ENCODE measurements around the gene CREG2.

DNA sequence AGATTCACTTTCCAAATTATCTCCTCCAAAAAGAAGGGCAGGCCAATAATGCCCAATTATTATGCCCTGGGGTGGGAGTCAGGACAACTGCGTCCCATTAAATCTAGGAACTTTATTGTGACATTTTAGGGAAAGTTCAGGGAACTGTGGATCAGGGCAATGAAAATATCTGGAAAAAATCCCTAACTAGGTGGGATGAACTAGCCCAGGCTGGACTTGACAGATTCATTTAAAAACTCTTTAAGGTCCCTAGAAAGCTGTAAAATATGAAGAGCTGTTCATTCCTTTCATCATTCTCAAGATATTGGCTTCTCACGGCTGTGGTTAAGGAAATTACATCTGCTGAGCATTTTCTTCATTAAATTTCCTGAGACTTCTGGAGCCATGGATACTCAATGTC, 8.2 kb downstream of the CREG2 start:
- TF ChIP-seq FOXK2 (IDR thresholded peaks at IDR 0.05) (no peak), ELF4 (IDR thresholded peaks at IDR 0.05) (no peak), BHLHE40 (IDR thresholded peaks at IDR 0.05; ENCODE audit: borderline replicate concordance) (no peak), NFRKB (IDR thresholded peaks at IDR 0.05) (no peak), L3MBTL2 (conservative IDR thresholded peaks at IDR 0.05) (no peak), SUZ12 (IDR thresholded peaks at IDR 0.05) (no peak), ZNF384 (IDR thresholded peaks at IDR 0.05) (no peak), CTBP1 (IDR thresholded peaks at IDR 0.05; ENCODE audit: borderline replicate concordance) (no peak), SP1 (IDR thresholded peaks at IDR 0.05) (no peak), FOXM1 (IDR thresholded peaks at IDR 0.05; ENCODE audit: borderline replicate concordance) (no peak), LEF1 (IDR thresholded peaks at IDR 0.05; ENCODE audit: borderline replicate concordance) (no peak), TARDBP (IDR thresholded peaks at IDR 0.05) (no peak)
- TF ChIP-seq, protein P1, sequence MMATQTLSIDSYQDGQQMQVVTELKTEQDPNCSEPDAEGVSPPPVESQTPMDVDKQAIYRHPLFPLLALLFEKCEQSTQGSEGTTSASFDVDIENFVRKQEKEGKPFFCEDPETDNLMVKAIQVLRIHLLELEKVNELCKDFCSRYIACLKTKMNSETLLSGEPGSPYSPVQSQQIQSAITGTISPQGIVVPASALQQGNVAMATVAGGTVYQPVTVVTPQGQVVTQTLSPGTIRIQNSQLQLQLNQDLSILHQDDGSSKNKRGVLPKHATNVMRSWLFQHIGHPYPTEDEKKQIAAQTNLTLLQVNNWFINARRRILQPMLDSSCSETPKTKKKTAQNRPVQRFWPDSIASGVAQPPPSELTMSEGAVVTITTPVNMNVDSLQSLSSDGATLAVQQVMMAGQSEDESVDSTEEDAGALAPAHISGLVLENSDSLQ (IDR thresholded peaks at IDR 0.05) = no peak
